Activated T-helper 1 cell treated with Interleukin-2 at 50 U/mL for 16 hours (primary cell): ENCODE measurements around the gene CPS1.

Experiments used
- DNase-seq: peaks from one replicate; pipeline ENCODE4 v3.0.0-alpha.2; 2020; ENCODE audit warnings: low read depth

Gene CPS1

GRCh38 chr2:210556329-210556980 is at the start of gene CPS1:
TSS of gene CPS1 (plus strand) at chr2:210556599. CDS start at chr2:210556734, 135 bp downstream.
- DNase-seq, result no peak

- no peak for DNase-seq
Measured at GRCh38 chr2:210515911-210516310, 40.5 kb upstream of the CPS1 start.

GRCh38 chr2:210517264-210517663 is 39.1 kb upstream of the CPS1 start:
- DNase-seq, result no peak

- no peak for DNase-seq
Measured at GRCh38 chr2:210519594-210519993, 36.8 kb upstream of the CPS1 start.

- no peak for DNase-seq
Measured at GRCh38 chr2:210522399-210522798, 34.0 kb upstream of the CPS1 start.

- DNase-seq, result no peak
Measured at GRCh38 chr2:210523650-210524289, 32.6 kb upstream of the CPS1 start.

- DNase-seq, result no peak
Measured at GRCh38 chr2:210524533-210524932, 31.9 kb upstream of the CPS1 start.

GRCh38 chr2:210527286-210527685 is 29.1 kb upstream of the CPS1 start:
- DNase-seq, result no peak

- DNase-seq, result no peak
Measured at GRCh38 chr2:210528716-210529115, 27.7 kb upstream of the CPS1 start.

- no peak for DNase-seq
Measured at GRCh38 chr2:210531050-210531449, 25.3 kb upstream of the CPS1 start.

- DNase-seq, result no peak
Measured at GRCh38 chr2:210531482-210531881, 24.9 kb upstream of the CPS1 start.

- DNase-seq, result no peak
Measured at GRCh38 chr2:210533389-210533788, 23.0 kb upstream of the CPS1 start.

GRCh38 chr2:210534879-210535278 is 21.5 kb upstream of the CPS1 start:
- DNase-seq, result no peak

GRCh38 chr2:210536973-210537650 is 19.3 kb upstream of the CPS1 start:
- DNase-seq, result no peak

- DNase-seq, result no peak
Measured at GRCh38 chr2:210539035-210539434, 17.4 kb upstream of the CPS1 start.

GRCh38 chr2:210539578-210540416 is 16.6 kb upstream of the CPS1 start:
- no peak for DNase-seq

GRCh38 chr2:210540471-210540870 is 15.9 kb upstream of the CPS1 start:
- DNase-seq, result no peak

GRCh38 chr2:210540900-210541289 is 15.5 kb upstream of the CPS1 start:
- DNase-seq, result no peak

GRCh38 chr2:210541290-210541902 is 15.0 kb upstream of the CPS1 start:
- no peak for DNase-seq

GRCh38 chr2:210544007-210544590 is 12.3 kb upstream of the CPS1 start:
- DNase-seq, result no peak

- DNase-seq, result no peak
Measured at GRCh38 chr2:210544831-210545230, 11.6 kb upstream of the CPS1 start.
